ENCODE data around the gene CSKMT. TPM values are rescaled to one million over a fixed set of nuclear protein-coding genes. Genes with fewer than 3 reads are reported as not detected.

The CSKMT gene
- total RNA-seq, 1 experiment from 2014 or later = 49.2 TPM

- DNase-seq = no peak
- 0 out of 5 replicates have a peak, but pooled peaks cover 0 to 2% of the 10 kb centered on the region in 2 experiments for H3K9me3 Mint-ChIP-seq
- no peak for TF ChIP-seq CTCF (conservative IDR thresholded peaks at IDR 0.05)
Observed at GRCh38 chr11:62678433-62678769, 13.3 kb downstream of the CSKMT start.

More at GRCh38 chr11:62678433-62678769, 13.3 kb downstream of the CSKMT start:
- H4K5ac ChIP-seq (ENCODE audit: insufficient read length, low read depth, low read length) = no peak overlapping the region
- Mint-ChIP-seq H3K4me1 (peaks cover 15 to 20% of the 10 kb centered on the region in 2 experiments), H3K4me3 (peak overlapping the region; percentile 85 to 92), H3K36me3 (ENCODE audit: insufficient read depth in 1 of 3, low read depth in 3 of 3) (peaks cover 17 to 41% (median 39%) of the 10 kb centered on the region in 3 experiments; a peak in 6 of 7 replicates), H3K27me3 (ENCODE audit: low read depth) (no peaks in the 10 kb centered on the region), H3K27ac (peak overlapping the region; percentile 22 to 96 (median 70); a peak in 4 of 7 replicates)
- H3K79me2 ChIP-seq (ENCODE audit: insufficient read depth, low read length) = no peaks in the 10 kb centered on the region
- no peaks in the 10 kb centered on the region for H3K9me3 ChIP-seq (ENCODE audit: control insufficient read depth, low read depth, low read length)
- H4K91ac ChIP-seq (ENCODE audit: insufficient read length, low read depth, low read length) = no peak overlapping the region
- H3K79me1 ChIP-seq (ENCODE audit: insufficient read depth, low read depth, low read length, poor library complexity, severe bottlenecking) = no peaks in the 10 kb centered on the region
- H3K23me2 ChIP-seq (ENCODE audit: insufficient read length, low read depth, low read length, poor library complexity, severe bottlenecking) = peaks cover 8% of the 10 kb centered on the region
- no peak overlapping the region for H2AFZ ChIP-seq (ENCODE audit: low read length)
- no CpG with 5 or more reads among the region's 16 CpGs for WGBS (ENCODE audit: extremely low coverage, insufficient read length, low lambda C conversion rate)
- no peak overlapping the region for H2BK20ac ChIP-seq (ENCODE audit: low read depth, low read length, poor library complexity, severe bottlenecking)
- no peak overlapping the region for H2BK15ac ChIP-seq (ENCODE audit: low read depth, low read length)
- H3K56ac ChIP-seq (ENCODE audit: insufficient read length, low read depth, low read length) = no peak overlapping the region
- no peak overlapping the region for H3K23ac ChIP-seq (ENCODE audit: insufficient read length, low read depth, low read length)
- H3T11ph ChIP-seq (ENCODE audit: low read length) = no peak overlapping the region
- H3K9ac ChIP-seq (ENCODE audit: extremely low read depth, insufficient read length, low read length) = peak overlapping the region; percentile 86
- no peak overlapping the region for H3K4ac ChIP-seq (ENCODE audit: low read depth, low read length)
- H3K14ac ChIP-seq (ENCODE audit: insufficient read depth, low read length) = peak overlapping the region; percentile 66
- no peak overlapping the region for H2BK120ac ChIP-seq (ENCODE audit: low read depth, low read length, poor library complexity, severe bottlenecking)
- no peak overlapping the region for H2BK5ac ChIP-seq (ENCODE audit: insufficient read length, low read length)
- H3K4me1 ChIP-seq (ENCODE audit: insufficient read depth, low read length) = no peaks in the 10 kb centered on the region
- no peaks in the 10 kb centered on the region for H3K27me3 ChIP-seq (ENCODE audit: insufficient read depth, low read length)
- H2AK5ac ChIP-seq (ENCODE audit: insufficient read length, low read length) = no peak overlapping the region
- H3K18ac ChIP-seq (ENCODE audit: insufficient read length, low read depth, low read length) = peak overlapping the region; percentile 72
- H3K4me2 ChIP-seq (ENCODE audit: insufficient read depth, insufficient read length, low read length) = peak overlapping the region; percentile 79
- no peak overlapping the region for H2BK12ac ChIP-seq (ENCODE audit: insufficient read length, low read depth, low read length)
- H4K8ac ChIP-seq (replicated peaks; ENCODE audit: insufficient read length, low read depth, low read length) = no peak overlapping the region
- no peaks in the 10 kb centered on the region for H4K20me1 ChIP-seq (ENCODE audit: control insufficient read depth, insufficient read depth, insufficient read length)
- H3K27ac ChIP-seq (ENCODE audit: insufficient read length, low read depth, low read length) = no peak overlapping the region
